GM23248 (cell line): Measurements from ENCODE around the gene UMOD.

Experiments
- EZH2 ChIP-seq: fragments of 200-600 bp; sonication (generic); IDR thresholded peaks from 2 replicates; pipeline ENCODE4 v1.6.1; 2018; ENCODE audit warnings: antibody characterized with exemption, mild to moderate bottlenecking; ENCODE audit not compliant: insufficient read depth, poor library complexity, severe bottlenecking
- EZH2phosphoT487 ChIP-seq: fragments of 200-600 bp; sonication (generic); IDR thresholded peaks from 2 replicates; pipeline ENCODE4 v1.6.1; 2018; ENCODE audit warnings: antibody characterized with exemption, moderate library complexity, mild to moderate bottlenecking, low read depth; ENCODE audit not compliant: insufficient read depth

- TF ChIP-seq EZH2 (no peak), EZH2phosphoT487 (no peak)
These were observed 49.0 kb upstream of the UMOD start for GRCh38 chr16:20401475-20402016.
